HG02970 (cell line): ENCODE measurements around the gene AFF4.

Source experiments
- ATAC-seq: cut with Tn5 transposase; IDR thresholded peaks from one replicate; pipeline ENCODE4 v1.9.1; 2021; ENCODE audit warnings: mild to moderate bottlenecking, moderate library complexity, moderate number of reproducible peaks; ENCODE audit not compliant: unreplicated experiment, low FRiP score

Gene AFF4

DNA sequence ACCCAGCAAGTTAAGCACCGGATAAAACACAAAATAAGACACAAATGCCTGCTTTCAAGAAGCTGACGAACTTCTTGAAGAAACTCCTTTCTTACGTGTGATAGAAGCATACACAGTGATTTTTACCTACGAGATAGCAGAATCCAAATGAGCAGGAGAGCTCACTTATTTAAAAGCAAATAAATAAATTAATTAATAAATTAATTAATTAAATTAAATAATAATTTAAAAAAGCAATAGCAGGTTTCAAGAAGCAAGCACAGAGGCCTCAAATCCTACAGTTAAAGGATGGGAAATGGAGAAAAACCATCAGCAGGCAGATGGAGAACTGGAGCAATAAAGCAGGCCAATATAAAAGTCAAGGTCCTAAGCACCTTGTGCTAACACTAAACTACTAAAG, 72.6 kb downstream of the AFF4 start:
- no peak for ATAC-seq

GRCh38 chr5:132889501-132889900, 73.9 kb downstream of the AFF4 start:
- no peak for ATAC-seq

DNA sequence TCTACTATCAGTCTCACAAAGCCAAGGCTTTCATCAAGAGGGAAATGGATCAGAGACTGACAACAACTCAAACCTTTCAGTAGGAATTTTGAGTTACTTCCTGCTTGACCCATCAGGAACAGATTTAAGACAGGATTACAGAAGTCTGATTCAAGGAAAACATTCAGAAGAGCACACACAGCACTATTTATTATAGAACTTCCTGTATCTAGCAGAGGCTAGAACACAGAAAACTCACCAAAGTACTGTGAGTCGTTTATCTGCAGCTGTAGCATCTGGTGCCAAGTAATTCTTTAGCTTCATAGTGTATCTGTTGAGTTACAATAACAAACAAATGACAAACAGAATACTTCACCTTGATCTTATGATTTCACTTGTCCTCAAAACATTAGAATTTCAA, 76.2 kb downstream of the AFF4 start:
- no peak for ATAC-seq

DNA sequence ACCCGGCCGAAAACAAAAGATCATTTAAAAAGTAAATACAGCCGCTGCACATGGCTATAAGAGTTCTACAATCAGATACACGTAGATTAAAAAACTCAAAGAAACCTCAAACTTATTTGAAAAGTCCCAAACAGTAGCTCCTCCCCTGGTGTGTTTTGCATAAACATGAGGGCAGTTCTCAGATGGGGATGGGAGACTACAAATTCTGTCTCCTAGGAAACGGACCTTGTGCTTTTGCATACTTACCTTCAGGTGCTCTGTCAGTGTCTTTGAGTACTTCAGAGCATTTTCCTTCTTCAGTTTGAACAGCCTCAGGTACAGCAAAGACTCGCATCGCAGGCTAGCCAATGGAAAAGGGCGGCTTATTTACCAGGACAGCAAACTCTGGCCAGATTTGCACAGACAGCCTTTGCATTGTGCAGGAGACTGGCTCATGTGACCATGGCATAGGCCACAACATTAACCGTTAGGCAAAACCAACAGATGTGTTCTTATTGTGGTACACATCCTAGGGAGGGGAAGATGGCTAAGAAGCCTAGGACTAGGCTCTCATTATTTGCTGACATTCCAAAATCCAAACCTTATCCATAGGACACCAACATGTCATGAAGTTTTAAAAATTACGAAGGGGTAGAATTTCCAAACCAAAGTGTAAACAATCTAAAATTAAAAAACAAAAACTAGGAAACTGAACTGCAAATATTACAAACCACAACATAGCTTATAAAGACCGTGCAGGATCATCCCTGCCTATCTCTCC, 77.2 kb downstream of the AFF4 start:
- ATAC-seq = no peak

GRCh38 chr5:132884548-132884947, 78.9 kb downstream of the AFF4 start:
- no peak for ATAC-seq

DNA sequence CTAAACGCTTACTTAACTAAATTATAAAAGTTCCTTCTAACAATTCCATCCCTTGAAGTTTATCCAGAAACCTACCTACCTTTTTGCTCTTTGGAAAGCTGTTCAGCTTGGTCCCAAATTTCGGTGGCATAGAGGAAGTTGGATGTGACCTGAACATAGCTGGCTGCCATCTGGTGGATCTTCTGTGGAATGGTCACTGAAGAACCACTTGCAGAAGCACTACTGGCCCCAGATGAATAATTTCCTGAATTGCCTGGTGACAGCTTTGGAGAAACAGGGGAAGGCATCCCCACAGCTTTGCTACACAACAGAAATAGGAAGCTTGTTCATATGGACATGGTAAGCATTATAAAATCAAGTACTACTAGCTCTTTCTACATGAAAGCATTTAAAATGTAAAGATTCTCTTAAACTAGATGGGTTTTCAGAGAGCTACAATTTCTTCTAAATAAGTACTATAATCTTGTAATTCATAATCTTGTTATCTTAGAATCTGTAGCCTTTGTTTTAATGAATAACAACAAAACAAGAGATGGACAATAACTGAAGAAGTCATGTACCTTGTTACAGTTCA, 80.1 kb downstream of the AFF4 start:
- ATAC-seq = no peak

DNA sequence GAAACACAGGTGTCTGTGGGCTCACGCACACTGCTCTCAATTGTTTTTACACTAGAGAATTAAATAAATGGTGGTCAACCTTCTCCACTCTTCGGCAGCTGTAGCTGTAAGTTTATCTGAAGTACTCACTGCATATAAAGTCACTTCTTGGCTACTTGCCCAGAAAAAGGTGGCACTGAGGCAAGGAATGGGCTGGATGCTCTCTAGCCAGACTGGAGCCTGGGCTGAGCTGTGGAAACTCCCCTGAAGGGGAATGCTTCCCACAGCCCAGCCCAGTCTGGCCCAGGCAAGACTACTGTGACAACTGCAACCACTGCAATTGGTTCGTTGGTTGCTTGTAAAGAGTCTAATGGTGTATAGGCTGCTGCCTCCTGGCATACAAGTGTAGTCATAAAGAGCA, 85.5 kb downstream of the AFF4 start:
- ATAC-seq = no peak

- no peak for ATAC-seq
Measured at GRCh38 chr5:132877466-132877865, 86.0 kb downstream of the AFF4 start.

DNA sequence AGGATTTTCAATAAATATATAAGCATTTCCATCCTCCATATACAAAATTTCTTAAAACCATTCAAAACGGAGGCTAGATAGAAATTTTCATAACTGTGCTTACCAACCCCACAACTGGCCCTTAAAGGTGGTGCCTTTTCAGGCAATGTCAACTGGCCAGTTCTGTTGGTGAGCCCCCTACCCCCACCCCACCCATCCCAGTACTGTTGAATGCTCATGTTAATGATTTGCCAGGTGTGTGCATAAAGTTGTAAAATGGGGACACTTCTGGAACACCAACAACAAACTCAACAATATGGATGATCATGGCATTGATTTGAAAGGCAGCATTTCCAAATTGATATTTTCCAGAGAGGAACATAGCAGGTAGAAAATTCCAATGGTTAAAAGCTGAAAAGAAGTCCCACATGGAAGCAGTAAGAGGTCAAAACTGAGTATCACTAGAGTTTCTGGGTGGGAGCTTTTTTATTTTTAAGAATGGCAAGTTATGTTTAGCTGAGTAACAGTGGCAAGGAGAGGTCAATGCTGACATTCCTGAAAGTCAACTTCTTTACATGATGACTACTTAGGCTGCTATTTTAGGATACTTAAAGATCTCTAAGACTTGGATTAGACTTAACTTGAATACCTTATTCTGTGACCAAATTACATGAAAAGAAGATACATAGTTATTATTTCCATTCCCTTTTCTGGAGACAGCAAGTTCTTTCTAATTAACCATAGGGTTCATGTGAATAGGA, 87.2 kb downstream of the AFF4 start:
- no peak for ATAC-seq

DNA sequence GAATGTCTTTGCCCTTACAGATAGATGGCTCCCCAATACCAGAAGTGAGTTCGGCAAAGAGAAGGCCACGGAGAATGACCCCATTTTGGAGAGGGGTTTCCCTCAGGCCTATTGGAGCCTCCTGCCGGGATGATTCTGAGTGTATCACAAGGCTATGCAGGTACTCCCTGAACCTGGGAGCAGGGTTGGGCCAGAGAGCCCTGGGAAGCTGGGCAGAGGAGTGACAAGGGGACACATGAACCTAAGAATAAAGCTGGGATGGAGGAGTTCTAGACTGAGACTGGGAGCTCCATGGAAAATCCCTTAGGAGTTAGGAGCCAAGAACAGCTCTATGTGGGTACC, 89.5 kb downstream of the AFF4 start:
- no peak for ATAC-seq

DNA sequence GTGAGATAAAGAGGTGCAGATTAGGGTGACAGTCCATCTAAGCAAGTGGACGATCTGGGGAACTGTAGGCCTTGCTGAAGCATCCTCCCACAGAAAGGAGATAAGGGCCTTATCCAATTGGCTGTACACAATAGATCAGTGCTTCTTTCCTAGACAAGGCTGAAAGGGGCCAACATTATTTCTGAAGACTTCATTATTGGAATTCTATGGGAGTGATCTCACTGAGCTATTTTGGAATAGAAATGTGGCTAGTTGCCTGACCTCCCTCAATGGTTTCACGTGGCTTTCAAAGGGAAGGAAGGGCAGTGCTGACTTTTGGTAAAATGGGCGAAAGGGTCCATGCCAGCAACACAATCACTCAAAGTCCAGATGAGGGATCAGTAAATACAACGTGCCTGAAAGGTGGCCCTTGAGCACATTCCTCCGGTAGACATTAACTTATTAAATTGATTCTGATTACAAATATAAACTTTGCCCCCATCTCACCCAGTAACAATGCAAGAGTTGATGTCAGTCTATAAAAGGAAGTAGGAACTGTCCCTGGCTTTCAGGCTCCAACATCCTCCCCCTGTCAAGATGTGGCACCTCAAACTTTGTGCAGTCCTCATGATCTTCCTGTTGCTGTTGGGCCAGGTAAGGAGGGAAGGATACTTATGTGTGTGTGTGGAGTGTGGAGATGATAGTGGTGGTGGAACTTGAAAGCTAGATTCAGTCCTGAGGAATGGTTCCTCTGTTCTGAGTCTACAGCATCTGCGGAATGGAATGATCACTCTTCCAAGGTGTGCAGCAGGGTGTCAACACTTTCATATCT, 90.1 kb downstream of the AFF4 start, which contains the start of gene LEAP2:
TSS of gene LEAP2 (plus strand) at position 550 of the 811 bp plus-strand sequence. CDS start at position 577, 27 bp downstream.
- no peak for ATAC-seq

DNA sequence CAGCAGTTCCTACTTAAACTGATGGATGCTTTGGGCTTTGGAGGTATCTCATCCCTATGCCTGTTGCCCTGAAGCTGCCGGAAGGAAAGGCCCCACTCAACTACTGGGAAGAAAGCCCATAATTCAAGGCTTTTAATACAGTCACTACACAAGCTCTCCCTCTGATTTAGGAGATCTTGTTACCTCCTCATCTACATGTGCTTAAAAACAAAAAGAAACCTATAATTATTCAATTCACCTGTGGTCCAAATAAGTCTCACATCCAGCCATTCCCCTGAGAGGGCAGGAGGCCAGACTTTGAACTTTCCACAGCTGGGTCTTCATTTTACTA, 90.7 kb downstream of the AFF4 start:
- ATAC-seq = no peak

DNA sequence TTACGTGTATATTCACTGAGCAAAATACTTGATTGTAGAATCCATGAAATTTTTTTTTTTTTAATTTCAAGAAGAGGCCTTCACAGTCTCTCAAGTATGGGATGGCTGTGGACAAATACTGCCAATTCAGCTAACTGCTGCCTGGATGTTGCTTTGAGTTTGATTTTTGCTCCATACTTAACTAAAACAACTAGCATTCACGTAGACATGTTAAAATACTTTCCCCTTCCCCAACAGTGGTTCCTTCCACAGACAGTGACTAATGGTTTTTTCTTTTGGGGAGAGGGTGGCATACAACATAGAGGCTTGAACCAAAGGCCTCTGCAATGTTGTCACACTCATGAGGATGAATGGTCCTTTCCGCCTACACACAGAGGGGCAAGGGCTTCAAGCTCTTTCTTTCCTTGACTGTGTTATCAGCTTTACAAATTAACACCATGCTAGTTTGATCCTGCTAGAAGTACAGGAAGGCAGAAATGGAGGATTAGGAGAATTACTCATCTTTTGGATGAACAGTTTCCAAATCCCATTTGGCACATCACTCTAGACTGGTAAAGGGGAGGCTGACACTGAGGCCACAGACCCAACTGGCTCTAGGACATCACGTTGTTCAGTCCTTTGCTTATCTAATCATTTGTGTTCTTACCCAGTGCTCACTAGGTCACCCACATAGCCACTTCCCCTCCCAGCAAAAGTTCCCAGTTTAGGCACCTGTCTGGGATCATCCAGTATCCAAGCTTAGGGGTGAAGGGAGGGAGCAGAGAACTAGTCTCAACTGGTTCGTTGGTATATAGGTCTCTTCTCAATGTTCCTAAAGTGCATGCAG, 91.8 kb downstream of the AFF4 start:
- ATAC-seq = no peak

DNA sequence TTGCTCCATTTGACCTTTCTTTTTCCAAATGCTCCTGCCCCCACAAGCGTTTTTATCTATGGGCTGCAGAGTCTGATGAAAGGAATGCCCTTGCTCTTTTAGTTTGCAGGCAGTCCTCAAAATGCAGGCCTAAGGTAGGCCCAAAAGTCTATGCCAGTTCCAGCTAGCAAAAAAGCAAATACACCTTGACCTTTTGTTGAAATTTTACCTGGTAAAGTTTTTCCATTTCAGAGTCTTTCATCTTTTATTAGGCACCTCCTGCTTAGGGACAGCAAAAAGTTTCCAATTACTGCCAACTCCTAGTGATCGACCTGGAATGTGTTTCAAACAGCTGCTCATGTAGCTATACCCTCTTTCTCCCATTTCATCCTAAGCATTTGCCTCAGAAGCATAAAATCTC, 92.6 kb downstream of the AFF4 start:
- ATAC-seq = no peak

- ATAC-seq = no peak
Measured at GRCh38 chr5:132868754-132869153, 94.7 kb downstream of the AFF4 start.

DNA sequence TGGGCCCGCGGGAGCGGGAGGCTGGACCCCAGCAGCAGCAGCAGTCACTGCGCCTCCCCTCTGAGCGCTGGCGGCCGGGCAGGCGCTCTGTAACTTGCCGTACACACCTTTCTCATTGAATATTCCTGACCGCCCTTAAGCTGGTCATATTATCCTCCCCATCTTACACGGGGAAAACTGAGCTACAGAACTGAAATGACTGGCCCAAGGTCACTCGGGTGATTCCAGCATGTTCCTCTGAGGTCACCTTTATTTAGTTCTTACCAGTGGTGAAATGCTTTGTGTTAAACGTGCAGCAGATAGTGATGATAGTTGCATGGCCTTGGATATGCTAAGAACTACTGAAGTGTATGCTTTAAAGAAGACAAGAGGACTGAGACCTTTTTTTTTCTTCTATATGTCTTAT, 96.4 kb downstream of the AFF4 start:
- ATAC-seq = no peak

- peak; percentile 88 for ATAC-seq
Measured at GRCh38 chr5:132866342-132867045, 96.9 kb downstream of the AFF4 start, which contains the start of the genes GDF9 and UQCRQ. Gene GDF9 (minus strand): TSS chr5:132866469. CDS start chr5:132864533, 1,936 bp downstream. Gene UQCRQ (plus strand): TSS chr5:132866642. CDS start chr5:132866882, 240 bp downstream.

DNA sequence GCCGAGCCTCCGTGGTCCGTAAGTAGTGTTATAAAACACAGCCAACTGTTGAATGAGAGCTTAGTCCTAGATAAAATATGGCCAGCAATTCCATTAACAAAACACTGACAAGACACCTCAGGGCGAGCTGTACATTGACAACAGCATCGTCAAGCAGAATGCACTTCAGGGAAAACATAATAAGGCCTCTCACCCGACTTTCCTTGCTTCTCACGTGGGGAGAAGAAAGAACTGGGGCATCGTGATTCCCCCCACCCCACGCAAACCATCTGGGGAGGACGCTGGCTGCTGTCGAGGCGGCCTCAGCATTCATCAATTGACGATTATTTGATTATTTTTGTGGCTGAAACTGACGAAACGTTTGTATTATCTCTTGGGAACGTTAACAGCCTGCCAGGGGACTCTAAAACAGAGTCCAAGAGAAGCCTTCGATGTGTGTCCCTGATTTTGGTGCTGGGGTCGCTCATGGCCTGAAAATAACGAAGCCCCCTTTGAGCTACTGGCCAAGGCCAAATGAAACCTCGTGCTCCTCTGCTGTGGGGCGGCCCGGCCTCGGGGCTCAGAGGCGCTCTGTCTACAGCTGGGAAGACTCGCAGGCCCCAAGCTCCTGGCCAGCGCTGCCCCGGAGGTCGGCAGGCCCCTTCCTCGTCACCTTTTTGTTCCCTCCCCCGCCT, 97.6 kb downstream of the AFF4 start:
- ATAC-seq = no peak

GRCh38 chr5:132860742-132861141, 102.7 kb downstream of the AFF4 start:
- no peak for ATAC-seq
